ENCODE results near the gene OR52E2. TPM values are rescaled to one million over a fixed set of nuclear protein-coding genes. Genes with fewer than 3 reads are reported as not detected.

The OR52E2 gene
- total RNA-seq, 1 experiment from 2014 or later = not detected

DNA sequence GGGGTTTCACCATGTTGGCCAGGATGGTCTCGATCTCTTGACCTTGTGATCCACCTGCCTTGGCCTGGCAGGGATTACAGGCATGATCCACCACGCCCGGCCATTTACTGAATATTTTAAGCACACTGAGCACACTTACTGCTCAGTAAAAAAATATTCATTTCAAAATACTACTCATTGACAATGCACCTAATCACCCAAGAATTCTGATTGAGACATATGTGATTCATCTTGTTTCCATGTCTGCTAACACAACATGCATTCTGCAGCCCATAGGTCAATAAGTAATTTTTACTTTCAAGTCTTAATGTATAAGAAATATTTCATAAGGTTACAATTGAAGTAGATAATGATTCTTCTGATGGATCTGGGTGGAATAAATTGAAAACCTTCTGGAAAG lies 17.3 kb downstream of the OR52E2 start:
- H2BK120ac ChIP-seq (ENCODE audit: low read depth, low read length, poor library complexity, severe bottlenecking) = no peak overlapping the region
- WGBS (ENCODE audit: extremely low coverage, insufficient read length, low lambda C conversion rate) = no CpG with 5 or more reads among the region's 3 CpGs
- H3K27ac ChIP-seq (ENCODE audit: insufficient read length, low read depth, low read length) = no peak overlapping the region
- no peak overlapping the region for H2BK20ac ChIP-seq (ENCODE audit: low read depth, low read length, poor library complexity, severe bottlenecking)
- no peak overlapping the region for H2BK12ac ChIP-seq (ENCODE audit: insufficient read length, low read depth, low read length)
- H4K8ac ChIP-seq (replicated peaks; ENCODE audit: insufficient read length, low read depth, low read length) = no peak overlapping the region
- H3K9ac ChIP-seq (ENCODE audit: extremely low read depth, insufficient read length, low read length) = no peak overlapping the region
- H3K27me3 ChIP-seq (ENCODE audit: insufficient read depth, low read length) = no peaks in the 10 kb centered on the region
- H2AFZ ChIP-seq (ENCODE audit: low read length) = no peak overlapping the region
- H3K4me3 Mint-ChIP-seq = no peak overlapping the region
- H3K56ac ChIP-seq (ENCODE audit: insufficient read length, low read depth, low read length) = no peak overlapping the region
- no peak overlapping the region for H3K23ac ChIP-seq (ENCODE audit: insufficient read length, low read depth, low read length)
- H3K36me3 Mint-ChIP-seq (ENCODE audit: insufficient read depth in 1 of 3, low read depth in 3 of 3) = no peaks in the 10 kb centered on the region
- no peaks in the 10 kb centered on the region for H4K20me1 ChIP-seq (ENCODE audit: control insufficient read depth, insufficient read depth, insufficient read length)
- no peak overlapping the region for H3K18ac ChIP-seq (ENCODE audit: insufficient read length, low read depth, low read length)
- no peak overlapping the region for H3K4me2 ChIP-seq (ENCODE audit: insufficient read depth, insufficient read length, low read length)
- no peak overlapping the region for H3T11ph ChIP-seq (ENCODE audit: low read length)
- peaks cover 3 to 6% of the 10 kb centered on the region in 2 experiments for H3K4me1 Mint-ChIP-seq
- no peaks in the 10 kb centered on the region for H3K79me2 ChIP-seq (ENCODE audit: insufficient read depth, low read length)
- TF ChIP-seq, protein P1, sequence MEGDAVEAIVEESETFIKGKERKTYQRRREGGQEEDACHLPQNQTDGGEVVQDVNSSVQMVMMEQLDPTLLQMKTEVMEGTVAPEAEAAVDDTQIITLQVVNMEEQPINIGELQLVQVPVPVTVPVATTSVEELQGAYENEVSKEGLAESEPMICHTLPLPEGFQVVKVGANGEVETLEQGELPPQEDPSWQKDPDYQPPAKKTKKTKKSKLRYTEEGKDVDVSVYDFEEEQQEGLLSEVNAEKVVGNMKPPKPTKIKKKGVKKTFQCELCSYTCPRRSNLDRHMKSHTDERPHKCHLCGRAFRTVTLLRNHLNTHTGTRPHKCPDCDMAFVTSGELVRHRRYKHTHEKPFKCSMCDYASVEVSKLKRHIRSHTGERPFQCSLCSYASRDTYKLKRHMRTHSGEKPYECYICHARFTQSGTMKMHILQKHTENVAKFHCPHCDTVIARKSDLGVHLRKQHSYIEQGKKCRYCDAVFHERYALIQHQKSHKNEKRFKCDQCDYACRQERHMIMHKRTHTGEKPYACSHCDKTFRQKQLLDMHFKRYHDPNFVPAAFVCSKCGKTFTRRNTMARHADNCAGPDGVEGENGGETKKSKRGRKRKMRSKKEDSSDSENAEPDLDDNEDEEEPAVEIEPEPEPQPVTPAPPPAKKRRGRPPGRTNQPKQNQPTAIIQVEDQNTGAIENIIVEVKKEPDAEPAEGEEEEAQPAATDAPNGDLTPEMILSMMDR (conservative IDR thresholded peaks at IDR 0.05) = no peak
- no peak overlapping the region for H3K4ac ChIP-seq (ENCODE audit: low read depth, low read length)
- H3K14ac ChIP-seq (ENCODE audit: insufficient read depth, low read length) = no peak overlapping the region
- H4K91ac ChIP-seq (ENCODE audit: insufficient read length, low read depth, low read length) = no peak overlapping the region
- no peak overlapping the region for H4K5ac ChIP-seq (ENCODE audit: insufficient read length, low read depth, low read length)
- peaks cover 3% of the 10 kb centered on the region; the same call in 1 of the 2 replicates for H3K4me1 ChIP-seq (ENCODE audit: insufficient read depth, low read length)
- H2BK15ac ChIP-seq (ENCODE audit: low read depth, low read length) = no peak overlapping the region
- no peaks in the 10 kb centered on the region for H3K27me3 Mint-ChIP-seq (ENCODE audit: low read depth)
- no peaks in the 10 kb centered on the region for H3K23me2 ChIP-seq (ENCODE audit: insufficient read length, low read depth, low read length, poor library complexity, severe bottlenecking)
- H3K79me1 ChIP-seq (ENCODE audit: insufficient read depth, low read depth, low read length, poor library complexity, severe bottlenecking) = no peaks in the 10 kb centered on the region
- no peak overlapping the region for H2BK5ac ChIP-seq (ENCODE audit: insufficient read length, low read length)
- H3K27ac Mint-ChIP-seq = no peak overlapping the region
- H3K9me3 Mint-ChIP-seq = no peaks in the 10 kb centered on the region; a peak in 1 of 5 replicates
- no peak for DNase-seq
- no peak overlapping the region for H2AK5ac ChIP-seq (ENCODE audit: insufficient read length, low read length)
- H3K9me3 ChIP-seq (ENCODE audit: control insufficient read depth, low read depth, low read length) = no peaks in the 10 kb centered on the region

Data from H9 (cell line).